Muscle of leg (tissue), 9 donors: ENCODE measurements around the gene DMRTB1. TPM values are rescaled to one million over a fixed set of nuclear protein-coding genes. Genes with fewer than 3 reads are reported as not detected.

Source experiments
- polyA plus RNA-seq, 8 donors: library from polyadenylated mRNA; unstranded; fragments of 120-200 nt; gene quantifications; one replicate each; pipeline versions ENCODE4 v1.2.1 to v1.2.3, GENCODE V29; 2013; ENCODE audit warnings: inconsistent platforms in 1 of 8, low replicate concordance in 1 of 8; ENCODE audit not compliant: insufficient read length in 8 of 8, insufficient read depth in 1 of 8
- total RNA-seq: library from RNA; stranded (reverse); fragments of 120-200 nt; gene quantifications from one replicate; pipeline ENCODE4 v1.2.4, GENCODE V29; 2013

DMRTB1 gene
- total and polyA plus RNA-seq, 9 donors, result not detected

Other genes starting within 250 kb of the DMRTB1 start
- 73.6 TPM for gene CZIB, start 238.8 kb upstream of the DMRTB1 start, total RNA-seq
- 10 to 100 TPM; 59.3 to 78.6 (median 70.6) TPM for gene CZIB, start 238.8 kb upstream of the DMRTB1 start, polyA plus RNA-seq
- gene MAGOH, start 220.9 kb upstream of the DMRTB1 start, total RNA-seq, result 26.4 TPM
- gene MAGOH, start 220.9 kb upstream of the DMRTB1 start, polyA plus RNA-seq, result 10 to 100 TPM; 42.9 to 65.2 (median 50.2) TPM
- gene LRP8, start 131.3 kb upstream of the DMRTB1 start, total RNA-seq, result 3.4 TPM
- gene LRP8, start 131.3 kb upstream of the DMRTB1 start, polyA plus RNA-seq, result 1 to 10 TPM; 2.8 to 6.9 (median 4.6) TPM